Keratinocyte (primary cell): ENCODE results near the gene MRPS23. TPM values are rescaled to one million over a fixed set of nuclear protein-coding genes. Genes with fewer than 3 reads are reported as not detected.

Source experiments
- DNase-seq: peaks from one replicate; pipeline ENCODE4 v3.0.0-alpha.2; 2011; ENCODE audit warnings: low read depth, missing footprints, low spot score
- FAIRE-seq: peaks from 2 replicates; lab custom pipeline; 2011; peaks lifted over from hg19 to GRCh38; lab: Jason Lieb, UNC
- H2AFZ ChIP-seq: 2 replicates; pipeline ENCODE4 v1.6.0; 2012; ENCODE audit warnings: low read length, control low read depth, inconsistent platforms; ENCODE audit not compliant: control insufficient read depth
- H3K27ac ChIP-seq: 2 replicates; pipeline ENCODE4 v1.5.1; 2011; ENCODE audit warnings: low read length; ENCODE audit not compliant: control insufficient read depth, insufficient read depth
- H3K27me3 ChIP-seq: 3 replicates; pipeline ENCODE4 v1.6.0; 2011; ENCODE audit warnings: low read length; ENCODE audit not compliant: control insufficient read depth, insufficient read depth; ENCODE audit errors: extremely low read depth
- H3K36me3 ChIP-seq, 2 experiments: 2 replicates in 1 of 2; 3 replicates in 1 of 2; pipeline ENCODE4 v1.5.1; 2011; ENCODE audit warnings: low read length in 2 of 2, mild to moderate bottlenecking in 1 of 2; ENCODE audit not compliant: control insufficient read depth in 2 of 2, insufficient read depth in 2 of 2; ENCODE audit errors: extremely low read depth in 1 of 2
- H3K4me1 ChIP-seq: 3 replicates; pipeline ENCODE4 v1.5.1; 2011; ENCODE audit warnings: low read length; ENCODE audit not compliant: control insufficient read depth, insufficient read depth; ENCODE audit errors: extremely low read depth
- H3K4me2 ChIP-seq: 3 replicates; pipeline ENCODE4 v1.6.0; 2011; ENCODE audit warnings: low read depth, low read length; ENCODE audit not compliant: control insufficient read depth, insufficient read depth; ENCODE audit errors: extremely low read depth
- H3K4me3 ChIP-seq, 3 experiments: fragments of 200-600 bp in 1 of 3; sonication (generic) in 1 of 3; 2 replicates in 2 of 3; 3 replicates in 1 of 3; pipeline ENCODE4 v1.5.1; 2011 to 2016; ENCODE audit warnings: low read length in 3 of 3, mild to moderate bottlenecking in 3 of 3, control low read depth in 2 of 3, inconsistent platforms in 1 of 3, low read depth in 1 of 3, mixed read lengths in 1 of 3, mixed run types in 1 of 3, moderate library complexity in 1 of 3; ENCODE audit not compliant: control insufficient read depth in 2 of 3, insufficient read depth in 2 of 3; ENCODE audit errors: extremely low read depth in 1 of 3
- H3K79me2 ChIP-seq: 2 replicates; pipeline ENCODE4 v1.6.0; 2012; ENCODE audit warnings: low read length; ENCODE audit not compliant: control insufficient read depth, insufficient read depth
- H3K9ac ChIP-seq: 3 replicates; pipeline ENCODE4 v1.6.0; 2011; ENCODE audit warnings: low read length; ENCODE audit not compliant: control insufficient read depth, insufficient read depth; ENCODE audit errors: extremely low read depth
- H3K9me1 ChIP-seq: 3 replicates; pipeline ENCODE4 v1.6.0; 2011; ENCODE audit warnings: low read length; ENCODE audit not compliant: control insufficient read depth, insufficient read depth; ENCODE audit errors: extremely low read depth
- H3K9me3 ChIP-seq: 2 replicates; pipeline ENCODE4 v1.5.1; 2012; ENCODE audit warnings: low read depth, low read length; ENCODE audit not compliant: control insufficient read depth
- H4K20me1 ChIP-seq: 3 replicates; pipeline ENCODE4 v1.6.0; 2011; ENCODE audit warnings: low read length; ENCODE audit not compliant: control insufficient read depth, insufficient read depth; ENCODE audit errors: extremely low read depth
- CTCF ChIP-seq, 3 experiments: IDR thresholded peaks in 1 of 3; conservative IDR thresholded peaks in 1 of 3; optimal IDR thresholded peaks in 1 of 3; 2 replicates in 2 of 3; 3 replicates in 1 of 3; pipeline versions ENCODE3 to v1.5.1; 2011; ENCODE audit warnings: low read length in 3 of 3, mild to moderate bottlenecking in 3 of 3, moderate library complexity in 2 of 3, control low read depth in 1 of 3, inconsistent platforms in 1 of 3; ENCODE audit not compliant: insufficient read depth in 2 of 3; ENCODE audit errors: extremely low read depth in 1 of 3
- EZH2 ChIP-seq: IDR thresholded peaks from one replicate; pipeline ENCODE4 v1.6.1; 2012; ENCODE audit warnings: inconsistent platforms, mild to moderate bottlenecking, low read length, moderate library complexity
- dilution Hi-C: fragments of 300-500 bp; cut with MboI; formaldehyde crosslinking; loops from one replicate; pipeline ENCODE4 v1.7.0; 2020; ENCODE audit warnings: low sequenced_read_pairs; ENCODE audit not compliant: extremely low pct_ligation_motif_present
- polyA plus RNA-seq, 5 experiments: library from polyadenylated mRNA; depleted of rRNA in 3 of 5; stranded (reverse) in 3 of 5; stranded (forward) in 1 of 5; unstranded in 1 of 5; fragments of >200 nt; gene quantifications; 1 replicate in 1 of 5; 2 replicates in 3 of 5; 3 replicates in 1 of 5; pipeline versions ENCODE4 v1.2.1 to v1.2.3, GENCODE V29; 2011 to 2012; ENCODE audit warnings: missing spikeins in 2 of 5, low read depth in 1 of 5, low replicate concordance in 1 of 5

The MRPS23 gene
- polyA plus RNA-seq, 1 donor (not counting 4 experiments of a cell fraction or from before 2014, with no cell fraction given) = 57.3 TPM

GRCh38 chr17:57871863-57872262 lies 22.0 kb upstream of the MRPS23 start:
- Histone ChIP-seq H3K9me3 (no peaks in the 10 kb centered on the region), H3K79me2 (no peaks in the 10 kb centered on the region), H2AFZ (no peak overlapping the region), H3K9ac (no peak overlapping the region), H3K9me1 (peaks cover 2% of the 10 kb centered on the region), H3K27ac (no peak overlapping the region), H3K4me2 (no peak overlapping the region), H3K27me3 (no peaks in the 10 kb centered on the region), H3K4me3 (no peak overlapping the region), H3K36me3 (peaks cover 13 to 16% of the 10 kb centered on the region in 2 experiments), H4K20me1 (no peaks in the 10 kb centered on the region), H3K4me1 (peaks cover 74% of the 10 kb centered on the region)
- no peak for TF ChIP-seq CTCF (optimal IDR thresholded peaks at IDR 0.05 in 1 of 3, IDR thresholded peaks at IDR 0.05 in 1 of 3, conservative IDR thresholded peaks at IDR 0.05 in 1 of 3; ENCODE audit: extremely low read depth in 1 of 3, insufficient read depth in 2 of 3, low read length in 3 of 3)
- TF ChIP-seq EZH2 = no peak
- DNase-seq = no peak
- no peak for FAIRE-seq
- dilution Hi-C loops = no loop called here

GRCh38 chr17:57871155-57871554 lies 21.3 kb upstream of the MRPS23 start:
- no peak overlapping the region for H3K4me3 ChIP-seq
- no peaks in the 10 kb centered on the region for H3K9me3 ChIP-seq
- H2AFZ ChIP-seq = no peak overlapping the region
- TF ChIP-seq EZH2 (no peak), CTCF (optimal IDR thresholded peaks at IDR 0.05 in 1 of 3, IDR thresholded peaks at IDR 0.05 in 1 of 3, conservative IDR thresholded peaks at IDR 0.05 in 1 of 3; ENCODE audit: extremely low read depth in 1 of 3, insufficient read depth in 2 of 3, low read length in 3 of 3) (no peak)
- peaks cover 16 to 17% of the 10 kb centered on the region in 2 experiments for H3K36me3 ChIP-seq
- H3K4me1 ChIP-seq = peaks cover 67% of the 10 kb centered on the region
- no peak overlapping the region for H3K4me2 ChIP-seq
- H3K27me3 ChIP-seq = no peaks in the 10 kb centered on the region
- dilution Hi-C loops = no loop called here
- DNase-seq = no peak
- H3K27ac ChIP-seq = no peak overlapping the region
- H3K9me1 ChIP-seq = peaks cover 3% of the 10 kb centered on the region
- H3K79me2 ChIP-seq = no peaks in the 10 kb centered on the region
- no peaks in the 10 kb centered on the region for H4K20me1 ChIP-seq
- no peak for FAIRE-seq
- no peak overlapping the region for H3K9ac ChIP-seq
